GM21423 (cell line): Measurements from ENCODE around the gene MAGEB16.

Experiments used
- ATAC-seq: cut with Tn5 transposase; IDR thresholded peaks from one replicate; pipeline ENCODE4 v1.9.1; 2021; ENCODE audit warnings: mild to moderate bottlenecking, moderate library complexity; ENCODE audit not compliant: unreplicated experiment

MAGEB16 gene

DNA sequence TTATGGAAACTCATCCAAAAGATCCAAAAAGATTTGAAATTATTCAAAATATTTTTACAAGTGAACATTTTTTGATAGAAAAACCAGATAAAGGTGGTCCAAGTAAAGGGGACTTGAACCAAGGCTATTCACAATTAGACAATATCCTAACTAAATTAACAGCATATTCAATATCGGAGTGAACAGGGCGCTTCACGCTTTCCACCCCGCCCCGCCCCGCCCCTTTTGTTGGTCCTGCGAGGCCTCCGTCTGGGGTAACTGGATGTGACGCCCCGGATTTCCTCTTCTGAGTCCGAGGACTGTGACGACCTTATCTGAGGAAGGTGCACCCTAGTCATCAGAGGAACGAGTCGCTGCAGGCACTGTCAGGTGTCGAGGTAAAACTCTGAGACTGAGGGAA, at the start of gene MAGEB16:
TSS of gene MAGEB16 (plus strand) at position 301 of the 400 bp plus-strand sequence. CDS start 3,855 bp downstream, outside the sequence.
- no peak for ATAC-seq

DNA sequence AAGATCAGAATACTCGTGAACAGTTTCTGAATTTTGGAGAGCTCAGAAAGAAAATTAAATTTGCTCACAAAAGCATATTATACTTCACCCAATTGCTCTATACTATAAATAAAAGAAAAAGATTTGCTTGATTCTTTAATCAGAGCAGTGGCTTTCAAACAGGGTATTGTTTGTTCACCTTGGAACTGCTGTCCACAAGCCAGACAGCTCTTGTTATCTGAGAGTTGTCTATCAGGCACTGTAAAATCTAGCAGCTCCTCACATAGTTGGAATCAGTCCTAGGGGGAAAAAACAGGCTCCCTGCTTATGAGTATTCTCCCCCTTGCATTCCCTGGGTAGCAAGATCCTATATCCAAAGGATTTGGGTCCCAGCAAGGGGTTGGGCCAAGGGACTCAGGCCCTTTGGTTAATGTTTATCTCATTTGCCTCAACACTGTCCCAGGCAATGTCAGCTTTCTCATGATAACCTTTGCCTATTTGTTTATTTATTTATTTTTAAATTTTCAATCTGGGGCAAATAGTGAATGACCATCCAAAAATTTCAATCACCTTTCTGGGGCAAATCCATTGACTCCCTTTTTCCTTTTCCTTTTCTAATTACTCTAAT, 24.1 kb upstream of the MAGEB16 start:
- ATAC-seq, result no peak

DNA sequence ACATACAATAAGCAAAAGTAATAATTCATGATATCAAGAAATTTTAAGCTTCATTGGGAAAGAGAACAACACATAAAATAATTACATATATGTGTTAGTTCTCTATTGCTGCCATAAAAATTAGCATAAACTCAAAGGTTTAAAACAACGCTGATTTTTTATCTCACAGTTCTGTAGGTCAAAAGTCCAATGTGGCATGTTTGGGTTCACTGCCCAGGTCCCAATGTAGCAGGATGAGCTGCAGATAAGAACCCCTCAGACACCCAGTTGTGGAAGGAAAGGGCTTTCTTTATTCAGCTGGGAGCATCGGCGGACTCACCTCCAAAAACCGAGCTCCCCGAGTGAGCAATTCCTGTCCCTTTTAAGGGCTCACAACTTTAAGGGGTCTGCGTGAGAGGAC, 13.1 kb upstream of the MAGEB16 start:
- no peak for ATAC-seq

DNA sequence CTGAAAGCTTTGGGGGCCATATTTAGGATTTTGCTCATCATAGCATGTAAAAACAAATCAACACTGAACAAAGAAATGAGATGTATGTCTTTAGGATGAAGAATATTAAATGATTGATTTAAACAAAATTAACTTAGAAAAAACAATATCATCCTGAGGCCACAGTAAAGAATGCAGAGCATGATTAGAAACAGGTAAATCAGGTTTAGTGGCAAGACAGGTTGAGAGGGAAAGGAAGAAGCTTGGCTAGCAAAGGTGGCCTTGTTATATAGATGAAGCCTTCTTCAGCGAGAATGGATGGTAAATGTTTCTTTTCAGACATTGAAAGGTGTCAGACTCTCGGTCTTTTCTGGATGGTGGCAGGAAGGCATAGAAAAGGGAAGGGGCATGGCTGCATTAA, 11.9 kb upstream of the MAGEB16 start:
- ATAC-seq, result no peak

DNA sequence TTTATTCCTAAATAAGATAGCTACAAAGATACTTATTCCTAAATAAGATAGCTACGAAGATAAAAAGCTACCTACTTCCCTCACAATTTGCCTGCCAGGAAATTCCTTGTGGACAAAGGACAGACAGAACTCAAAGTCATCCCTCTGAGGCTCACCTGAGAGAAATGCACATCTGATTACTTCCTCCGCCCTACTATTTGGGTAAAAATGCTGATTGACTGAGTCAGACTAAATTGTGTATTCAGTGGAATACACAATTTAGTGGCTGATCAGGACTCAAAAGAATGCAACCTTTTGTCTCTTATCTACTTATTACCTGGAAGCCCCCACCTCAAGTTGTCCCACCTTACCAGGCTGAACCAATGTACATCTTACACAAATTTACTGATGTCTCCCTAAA, 10.3 kb upstream of the MAGEB16 start:
- no peak for ATAC-seq

DNA sequence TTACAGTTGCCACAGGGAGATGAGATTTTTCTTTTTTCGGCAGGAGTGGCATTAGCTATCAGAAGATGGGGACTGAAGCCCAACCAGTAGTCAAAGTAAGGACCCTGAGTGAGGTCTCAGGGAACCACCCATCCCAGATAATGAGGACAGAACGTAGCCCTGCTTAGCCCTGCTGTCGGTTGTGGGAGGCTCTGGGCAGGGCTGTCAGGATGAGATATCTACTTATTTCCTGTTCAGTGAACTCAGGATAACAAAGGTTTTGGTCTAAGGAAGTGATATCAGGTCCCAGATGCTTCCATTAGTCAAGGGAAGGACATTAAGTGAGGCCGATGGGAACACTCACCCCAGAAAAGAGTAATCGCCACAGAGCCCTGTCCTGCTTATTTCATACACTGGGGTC, 2.3 kb downstream of the MAGEB16 start:
- ATAC-seq, result no peak

DNA sequence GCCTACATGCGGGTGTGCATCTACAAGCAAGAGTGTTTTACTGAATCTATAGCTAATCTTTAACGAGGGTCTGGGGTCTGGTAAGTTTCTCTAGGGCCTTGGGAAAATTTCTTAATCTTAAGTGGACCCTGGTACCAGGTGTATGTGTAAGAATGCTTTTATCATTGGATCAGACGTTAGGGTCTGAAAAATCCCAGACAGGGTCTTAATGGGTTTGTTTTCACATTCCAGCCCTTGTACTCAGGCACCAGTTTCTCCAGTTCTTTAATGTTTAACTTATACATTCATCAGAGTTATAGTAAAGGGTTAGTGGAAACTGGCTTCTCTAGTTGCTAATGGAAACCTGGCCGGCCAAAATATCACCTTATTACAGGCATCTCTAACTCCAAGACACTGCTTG, 11.6 kb downstream of the MAGEB16 start:
- ATAC-seq, result no peak

DNA sequence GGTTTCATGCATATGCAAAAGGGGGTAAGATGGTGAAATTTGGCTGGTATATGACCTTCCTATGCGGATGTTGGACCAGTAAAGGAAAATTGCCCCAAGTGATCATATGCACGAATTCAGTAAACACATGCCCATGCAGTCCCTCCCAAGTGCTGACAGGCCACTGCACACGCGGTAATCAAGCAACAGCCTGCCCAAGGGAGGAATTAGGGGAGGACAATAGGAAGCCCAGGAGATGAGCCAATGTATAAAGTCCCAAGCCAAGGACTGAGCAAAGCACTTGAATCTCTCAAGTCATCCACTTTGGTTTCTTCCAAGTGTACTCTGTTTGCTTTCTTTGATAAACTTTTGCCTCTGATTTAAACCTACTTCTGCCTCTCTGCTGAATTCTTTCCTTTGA, 21.1 kb downstream of the MAGEB16 start:
- no peak for ATAC-seq

DNA sequence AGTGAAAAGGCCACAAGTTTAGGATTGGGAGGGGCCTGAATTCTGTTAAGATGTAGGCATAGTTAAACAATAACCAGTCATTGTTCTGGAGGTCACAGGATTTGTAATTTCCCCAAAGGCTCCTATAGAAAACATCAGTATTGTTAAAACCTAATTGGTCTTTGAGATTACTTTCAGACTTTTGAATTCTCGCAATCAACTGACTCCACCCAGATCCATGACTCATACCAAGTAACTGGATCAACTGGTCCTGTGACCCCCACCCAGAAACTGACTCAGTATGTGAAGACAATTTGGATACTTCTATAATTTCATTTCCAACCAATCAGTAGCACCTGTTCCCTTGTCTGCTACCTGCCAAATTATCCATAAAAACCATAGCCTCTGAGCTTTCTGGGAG, 28.4 kb downstream of the MAGEB16 start:
- no peak for ATAC-seq

DNA sequence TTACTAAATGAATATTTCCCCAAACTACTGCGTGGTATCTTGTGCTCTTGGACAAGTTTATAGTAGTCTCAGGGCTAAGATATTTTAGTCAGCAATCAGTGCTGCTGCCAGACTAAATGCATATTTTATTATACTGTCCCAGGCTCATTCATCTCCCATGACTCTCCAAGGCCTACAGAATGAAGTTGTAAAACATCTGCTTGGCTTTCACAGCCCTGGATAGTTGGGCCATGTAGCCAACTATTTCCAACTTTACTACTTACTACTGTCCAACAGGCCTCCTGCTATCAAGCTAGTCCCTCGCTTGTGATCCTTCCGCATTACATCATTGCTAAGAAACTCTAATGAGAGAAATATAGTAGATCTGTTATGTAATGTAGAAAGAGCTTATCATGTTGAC, 31.4 kb downstream of the MAGEB16 start:
- ATAC-seq, result no peak

DNA sequence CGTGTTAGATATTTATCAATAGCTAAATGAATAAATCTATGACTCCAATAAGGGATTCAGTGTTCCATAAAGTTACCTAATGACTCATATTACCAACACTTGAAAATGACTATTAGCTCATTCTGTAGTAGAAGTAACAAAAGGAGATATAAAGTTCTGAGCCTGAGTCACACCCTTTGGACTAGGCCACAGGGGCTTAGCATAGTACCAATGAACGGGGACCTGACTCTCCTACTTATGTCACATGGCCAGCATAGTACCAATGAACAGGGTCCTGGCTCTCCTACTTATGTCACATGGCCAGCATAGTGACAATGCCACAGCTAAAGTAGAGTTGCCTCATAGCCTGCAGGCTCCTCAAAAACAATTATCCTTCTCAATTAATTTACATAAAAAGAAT, 43.7 kb downstream of the MAGEB16 start:
- ATAC-seq, result no peak

DNA sequence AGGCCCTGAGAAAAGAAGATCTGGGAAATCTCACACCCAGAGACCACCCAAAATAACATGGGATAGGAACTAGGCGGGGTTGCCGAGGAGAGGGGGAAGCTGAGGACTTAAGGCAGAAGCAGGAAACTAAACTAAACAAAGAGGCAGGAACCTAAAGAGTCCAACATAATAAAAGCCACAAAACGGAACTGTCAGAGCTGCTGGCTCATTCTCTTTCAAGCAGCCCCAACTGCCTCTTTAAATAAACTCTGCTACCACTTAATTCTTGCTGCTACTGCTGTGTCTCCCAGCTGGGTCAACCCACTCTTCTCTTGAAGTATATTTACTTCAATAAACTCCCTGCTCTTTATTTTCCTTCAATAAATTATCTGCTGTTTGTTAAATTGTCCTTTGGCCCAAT, 44.5 kb downstream of the MAGEB16 start:
- ATAC-seq, result no peak

DNA sequence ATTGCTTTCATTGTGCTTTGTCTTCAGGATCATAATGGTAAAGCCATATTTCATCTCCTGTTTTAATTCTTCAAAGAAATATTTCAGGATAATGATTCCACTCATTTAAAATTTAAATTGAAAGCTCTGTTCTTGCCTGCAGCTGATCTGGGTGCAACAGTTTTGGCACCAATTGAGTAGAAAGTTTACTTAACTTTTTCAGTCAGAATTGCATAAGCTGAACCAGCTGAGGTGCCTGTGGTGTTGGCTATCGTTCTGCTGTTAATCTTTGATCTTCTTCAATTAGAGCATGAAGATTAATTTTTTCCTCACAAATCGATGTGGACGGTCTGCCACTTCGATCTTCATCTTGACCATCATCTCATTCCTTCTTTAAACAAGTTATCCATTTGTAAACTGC, 49.6 kb downstream of the MAGEB16 start:
- no peak for ATAC-seq
